HG03439 (cell line): ENCODE measurements around the gene SMCO3.
"Not testable (repeated sequence)": the region's sequence is repeated elsewhere in the genome, so short reads cannot be mapped to it uniquely, and the experiment has no call there.

Source experiments
- ATAC-seq: cut with Tn5 transposase; IDR thresholded peaks from one replicate; pipeline ENCODE4 v1.9.1; 2021; ENCODE audit warnings: mild to moderate bottlenecking, moderate library complexity; ENCODE audit not compliant: unreplicated experiment

SMCO3 gene

DNA sequence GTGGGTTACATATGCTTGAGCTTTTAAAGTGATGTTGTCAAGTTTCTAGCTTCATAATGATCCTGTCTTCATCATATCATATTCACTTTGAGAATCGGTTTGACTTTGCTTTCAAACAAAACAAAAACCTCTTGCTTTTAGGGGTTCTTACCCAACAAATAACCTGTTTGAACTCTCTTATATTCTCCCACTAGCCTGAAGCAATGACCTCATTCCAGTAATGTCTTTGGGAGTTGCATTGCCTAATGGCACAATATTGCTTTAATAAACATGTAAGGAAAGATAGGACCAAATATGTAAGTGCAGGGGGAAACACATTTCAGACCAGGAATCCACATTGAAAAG is 38.4 kb downstream of the SMCO3 start:
- no peak for ATAC-seq

- ATAC-seq: no peak
Observed at GRCh38 chr12:14774906-14775635, 38.9 kb downstream of the SMCO3 start.

DNA sequence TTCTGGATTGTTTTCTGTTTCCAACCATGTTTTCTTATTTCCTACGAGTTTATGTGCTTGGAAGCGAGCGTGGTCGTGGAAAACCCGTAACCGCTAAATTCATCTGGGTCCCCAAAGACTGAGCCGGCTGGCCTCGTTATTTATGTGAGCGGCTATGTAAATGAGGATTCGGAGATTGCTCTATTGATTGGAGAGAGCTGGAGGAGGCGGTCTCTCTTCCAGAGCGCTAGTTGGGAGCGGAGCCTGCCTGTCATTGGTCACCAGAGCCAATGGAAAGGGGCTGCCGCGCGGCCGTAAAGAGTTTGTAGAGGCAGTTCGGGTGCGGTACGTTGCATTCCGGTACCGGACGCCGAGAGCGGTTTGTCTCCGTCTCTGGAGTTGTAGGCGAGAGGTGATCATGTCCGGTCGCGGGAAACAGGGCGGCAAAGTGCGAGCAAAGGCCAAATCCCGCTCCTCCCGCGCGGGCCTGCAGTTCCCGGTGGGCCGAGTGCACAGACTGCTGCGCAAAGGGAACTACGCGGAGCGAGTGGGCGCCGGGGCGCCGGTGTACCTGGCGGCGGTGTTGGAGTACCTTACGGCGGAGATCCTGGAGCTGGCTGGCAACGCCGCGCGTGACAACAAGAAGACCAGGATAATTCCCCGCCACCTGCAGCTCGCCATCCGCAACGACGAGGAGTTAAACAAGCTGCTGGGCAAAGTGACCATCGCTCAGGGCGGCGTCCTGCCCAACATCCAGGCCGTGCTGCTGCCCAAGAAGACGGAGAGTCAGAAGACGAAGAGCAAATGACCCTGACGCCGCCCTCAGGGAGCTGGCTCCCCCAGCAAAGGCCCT is 39.7 kb downstream of the SMCO3 start:
- ATAC-seq: peak; percentile 58

GRCh38 chr12:14773685-14774073 is 40.3 kb downstream of the SMCO3 start:
- ATAC-seq: peak; percentile 20

GRCh38 chr12:14772946-14773345 is 41.0 kb downstream of the SMCO3 start:
- ATAC-seq: no peak

GRCh38 chr12:14771651-14772137 is 42.3 kb downstream of the SMCO3 start:
- ATAC-seq: no peak

GRCh38 chr12:14770496-14771461 is 43.2 kb downstream of the SMCO3 start:
- ATAC-seq: peak; percentile 30

GRCh38 chr12:14769969-14770495 is 44.0 kb downstream of the SMCO3 start:
- ATAC-seq: peak; percentile 37

DNA sequence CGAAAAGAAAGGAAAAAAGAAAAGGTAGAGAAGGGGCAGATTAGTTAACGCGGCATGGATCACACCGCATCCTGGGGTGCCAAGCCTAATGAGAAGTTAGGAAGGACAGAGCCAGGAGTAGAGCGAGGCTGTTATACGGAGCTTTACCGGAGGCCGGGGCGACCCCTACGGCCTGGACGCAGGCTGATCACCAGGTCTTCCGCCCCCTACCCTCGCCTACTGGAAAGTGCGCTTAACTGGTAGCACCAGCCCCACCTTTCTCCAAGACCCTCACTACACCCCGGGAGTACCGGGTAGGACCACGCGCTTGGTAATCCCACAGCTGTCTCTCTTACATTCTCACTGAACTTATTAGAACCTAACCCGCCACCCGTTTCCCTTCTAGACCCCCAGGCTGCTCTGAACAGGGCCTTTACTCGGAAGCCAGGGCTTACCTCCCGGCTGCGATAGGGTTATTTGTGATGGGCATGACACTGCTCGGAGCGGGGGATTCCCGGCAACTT is 44.5 kb downstream of the SMCO3 start:
- ATAC-seq: peak; percentile 5

GRCh38 chr12:14768823-14769405 is 45.1 kb downstream of the SMCO3 start:
- no peak for ATAC-seq

- no peak for ATAC-seq
Observed at GRCh38 chr12:14767617-14768016, 46.4 kb downstream of the SMCO3 start.

DNA sequence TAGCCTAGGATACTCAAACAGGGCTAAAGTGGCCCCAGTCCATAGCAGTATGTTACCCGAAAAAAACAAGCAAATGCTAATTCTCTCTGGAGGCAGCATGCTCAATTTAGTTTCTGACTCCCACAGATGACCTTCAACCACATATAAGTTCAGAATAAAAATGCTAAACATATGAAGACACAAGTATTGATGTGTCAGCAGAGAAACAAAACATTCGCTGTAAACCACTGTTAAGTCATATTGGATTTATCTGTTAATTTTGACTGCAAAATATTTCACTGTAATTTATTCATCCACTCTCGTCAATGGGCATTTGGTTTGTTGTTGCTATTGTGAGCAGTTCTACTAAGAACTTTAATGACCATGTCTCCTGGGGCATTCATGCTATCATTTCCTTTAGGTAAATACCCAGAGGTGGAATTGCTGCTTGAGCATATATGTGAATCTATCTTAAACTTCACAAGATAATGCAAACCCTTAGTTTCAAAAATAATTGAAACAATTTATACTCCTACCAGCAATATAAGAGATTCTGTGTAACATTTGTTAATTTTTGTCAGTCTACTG is 47.2 kb downstream of the SMCO3 start:
- ATAC-seq: no peak

DNA sequence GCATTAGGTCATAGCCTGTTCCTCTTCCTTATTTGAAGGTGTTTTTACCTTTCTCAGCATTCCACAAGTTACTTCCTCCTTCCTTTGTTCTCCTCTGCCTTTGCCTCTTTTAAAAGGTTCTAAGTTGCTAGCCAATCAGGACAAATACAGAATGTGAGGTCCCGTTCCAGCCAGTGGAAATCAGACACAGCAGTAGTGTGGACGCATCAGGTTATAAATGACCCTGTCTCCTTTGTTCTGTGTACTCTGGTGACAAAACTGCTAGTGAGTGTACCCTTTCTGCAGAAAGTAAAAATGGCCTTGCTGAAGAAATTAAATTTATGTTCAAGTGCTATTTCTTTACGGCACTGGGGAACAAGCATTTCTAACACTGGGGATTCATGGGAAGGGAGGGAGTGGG is 48.0 kb downstream of the SMCO3 start:
- ATAC-seq: not testable (repeated sequence)

- ATAC-seq: no peak
Observed at GRCh38 chr12:14765398-14765797, 48.6 kb downstream of the SMCO3 start.

DNA sequence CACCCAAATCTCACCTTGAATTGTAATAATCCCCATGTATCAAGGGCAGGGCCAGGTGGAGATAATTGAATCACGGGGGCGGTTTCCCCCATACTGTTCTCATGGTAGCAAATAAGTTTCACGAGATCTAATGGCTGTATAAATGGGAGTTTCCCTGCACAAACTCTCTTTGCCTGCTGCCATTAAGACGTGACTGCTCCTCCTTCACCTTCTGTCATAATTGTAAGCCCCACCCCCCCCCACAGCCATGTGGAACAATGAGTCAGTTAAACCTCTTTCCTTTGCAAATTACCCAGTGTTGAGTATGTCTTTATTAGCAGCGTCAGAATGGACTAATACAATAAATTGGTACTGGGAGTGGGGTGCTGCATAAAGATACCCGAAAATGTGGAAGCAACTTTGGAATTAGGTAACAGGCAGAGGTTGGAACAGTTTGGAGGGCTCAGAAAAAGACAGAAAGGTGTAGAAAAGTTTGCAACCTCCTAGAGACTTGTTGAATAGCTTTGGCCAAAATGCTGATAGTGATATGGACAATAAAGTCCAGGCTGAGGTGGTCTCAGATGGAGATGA is 54.2 kb downstream of the SMCO3 start:
- not testable (repeated sequence) for ATAC-seq

DNA sequence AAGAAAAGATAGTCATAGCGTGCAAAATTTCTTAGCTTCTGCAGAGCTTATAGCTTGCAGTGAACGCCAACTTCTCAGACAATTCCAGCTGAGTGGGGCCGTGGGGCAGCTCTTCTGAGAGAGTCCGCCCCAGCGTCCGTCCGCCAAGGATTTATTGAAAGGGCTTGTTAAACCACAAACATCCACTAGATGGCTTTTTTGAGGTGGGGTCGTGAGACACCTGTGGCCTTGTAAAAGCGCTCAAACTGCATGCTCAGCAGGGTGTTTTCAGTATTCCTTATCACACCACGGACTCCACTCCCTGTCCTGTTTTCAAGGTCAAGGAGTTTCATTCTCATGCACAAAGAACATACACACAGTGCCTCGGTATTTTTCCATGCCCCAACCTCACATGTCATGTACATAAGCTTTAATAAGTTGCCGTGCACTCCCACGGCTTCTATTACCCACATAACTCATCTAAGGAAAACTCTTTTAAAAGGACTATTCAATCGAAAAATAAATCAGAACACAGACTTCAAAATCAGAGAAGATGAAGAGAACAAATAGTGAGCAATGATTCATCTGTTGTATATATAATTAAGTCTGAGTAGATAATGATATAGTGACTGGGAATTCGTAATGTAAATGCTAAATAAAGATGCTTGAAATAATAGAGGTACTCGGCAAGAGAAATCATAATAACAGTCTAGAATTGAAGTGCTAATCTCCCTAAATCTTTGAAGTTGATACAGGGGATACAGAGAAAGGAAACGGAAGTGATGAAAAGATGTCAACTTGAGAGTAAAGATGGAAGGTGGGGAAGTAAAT is 57.4 kb downstream of the SMCO3 start:
- no peak for ATAC-seq
